ENCODE results near the gene PAX2.

DNA sequence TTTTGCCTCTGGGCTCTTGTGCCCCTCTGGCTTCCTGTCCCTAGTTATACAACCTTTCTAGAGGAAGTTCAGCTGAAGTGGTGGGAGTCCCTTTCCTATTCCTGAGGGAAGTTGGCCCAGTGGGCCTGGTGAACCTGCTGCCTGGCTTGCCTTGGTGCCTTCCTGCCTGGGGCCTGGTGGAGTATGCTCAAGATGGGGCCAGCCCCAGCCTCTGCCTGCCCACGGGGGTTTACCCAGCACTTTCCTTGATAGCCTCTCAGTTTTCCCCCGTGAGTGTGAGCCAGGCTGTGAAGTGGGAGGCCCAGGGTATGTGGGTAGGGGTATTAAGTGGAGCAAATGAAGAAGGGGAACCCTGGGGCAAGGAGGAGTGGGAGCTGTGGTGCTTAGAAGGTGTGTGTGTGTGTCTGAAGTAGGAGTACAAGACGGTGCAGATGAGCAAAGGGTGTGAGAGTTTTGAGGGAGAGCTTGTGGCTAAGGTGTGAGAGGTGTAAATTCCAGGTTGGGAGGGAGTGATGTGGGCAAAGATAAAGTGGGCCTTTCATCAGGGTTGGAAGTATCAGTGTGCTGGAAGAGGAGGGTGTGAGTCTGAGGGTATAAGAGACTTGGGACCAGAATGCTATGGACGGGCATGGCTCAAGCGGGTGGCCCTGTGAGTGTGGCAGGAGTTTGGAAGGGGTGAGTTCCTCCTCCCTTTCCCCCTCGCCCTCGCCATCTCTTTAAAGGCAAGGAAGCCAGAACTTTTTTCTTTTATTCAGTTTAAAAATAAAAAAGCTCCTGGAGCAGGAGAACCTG lies 10.9 kb upstream of the PAX2 start:
- TF ChIP-seq, protein P1, sequence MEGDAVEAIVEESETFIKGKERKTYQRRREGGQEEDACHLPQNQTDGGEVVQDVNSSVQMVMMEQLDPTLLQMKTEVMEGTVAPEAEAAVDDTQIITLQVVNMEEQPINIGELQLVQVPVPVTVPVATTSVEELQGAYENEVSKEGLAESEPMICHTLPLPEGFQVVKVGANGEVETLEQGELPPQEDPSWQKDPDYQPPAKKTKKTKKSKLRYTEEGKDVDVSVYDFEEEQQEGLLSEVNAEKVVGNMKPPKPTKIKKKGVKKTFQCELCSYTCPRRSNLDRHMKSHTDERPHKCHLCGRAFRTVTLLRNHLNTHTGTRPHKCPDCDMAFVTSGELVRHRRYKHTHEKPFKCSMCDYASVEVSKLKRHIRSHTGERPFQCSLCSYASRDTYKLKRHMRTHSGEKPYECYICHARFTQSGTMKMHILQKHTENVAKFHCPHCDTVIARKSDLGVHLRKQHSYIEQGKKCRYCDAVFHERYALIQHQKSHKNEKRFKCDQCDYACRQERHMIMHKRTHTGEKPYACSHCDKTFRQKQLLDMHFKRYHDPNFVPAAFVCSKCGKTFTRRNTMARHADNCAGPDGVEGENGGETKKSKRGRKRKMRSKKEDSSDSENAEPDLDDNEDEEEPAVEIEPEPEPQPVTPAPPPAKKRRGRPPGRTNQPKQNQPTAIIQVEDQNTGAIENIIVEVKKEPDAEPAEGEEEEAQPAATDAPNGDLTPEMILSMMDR (IDR thresholded peaks at IDR 0.05), result no peak
- TF ChIP-seq POLR2A (IDR thresholded peaks at IDR 0.05), result no peak

All from testis (tissue), 2 donors.